Activated CD4-positive, alpha-beta T cell treated with anti-CD3 and anti-CD28 coated beads, Interleukin-2, Interleukin-6, amounts not matched to agents 100 ng/mL and 50 ng/mL, durations not matched to agents 16 hours and 8 hours (primary cell): ENCODE measurements around the gene EAF1.
"Not testable (repeated sequence)": the region's sequence is repeated elsewhere in the genome, so short reads cannot be mapped to it uniquely, and the experiment has no call there.

Experiments
- DNase-seq: peaks from one replicate; pipeline ENCODE4 v3.0.0-alpha.2; 2020

EAF1 gene

GRCh38 chr3:15427182-15427880 lies at the start of gene EAF1, which contains the start of gene METTL6:
EAF1 (plus strand) TSS chr3:15427598; CDS start chr3:15427780, 182 bp downstream.
METTL6 (minus strand) TSS chr3:15427544; CDS start chr3:15426511, 1,033 bp downstream.
- DNase-seq = peak; percentile 91

GRCh38 chr3:15377961-15378791 lies 49.2 kb upstream of the EAF1 start:
- peak; percentile 96 for DNase-seq

- no peak for DNase-seq
Observed at GRCh38 chr3:15380980-15381890, 46.2 kb upstream of the EAF1 start.

- DNase-seq = no peak
Observed at GRCh38 chr3:15382405-15382923, 44.9 kb upstream of the EAF1 start.

GRCh38 chr3:15384510-15385237 lies 42.7 kb upstream of the EAF1 start:
- no peak for DNase-seq

GRCh38 chr3:15385238-15385695 lies 42.1 kb upstream of the EAF1 start:
- DNase-seq = not testable (repeated sequence)

- no peak for DNase-seq
Observed at GRCh38 chr3:15385901-15386653, 41.3 kb upstream of the EAF1 start.

- DNase-seq = not testable (repeated sequence)
Observed at GRCh38 chr3:15386654-15386955, 40.8 kb upstream of the EAF1 start.

- no peak for DNase-seq
Observed at GRCh38 chr3:15387171-15387581, 40.2 kb upstream of the EAF1 start.

GRCh38 chr3:15387735-15388134 lies 39.7 kb upstream of the EAF1 start:
- DNase-seq = no peak

GRCh38 chr3:15388335-15388734 lies 39.1 kb upstream of the EAF1 start:
- not testable (repeated sequence) for DNase-seq

GRCh38 chr3:15390460-15390859 lies 36.9 kb upstream of the EAF1 start:
- DNase-seq = no peak

- DNase-seq = no peak
Observed at GRCh38 chr3:15391007-15391406, 36.4 kb upstream of the EAF1 start.

GRCh38 chr3:15393252-15393651 lies 34.1 kb upstream of the EAF1 start:
- DNase-seq = not testable (repeated sequence)

- DNase-seq = peak; percentile 37
Observed at GRCh38 chr3:15398731-15399133, 28.7 kb upstream of the EAF1 start.

GRCh38 chr3:15399970-15400369 lies 27.4 kb upstream of the EAF1 start:
- no peak for DNase-seq

GRCh38 chr3:15401936-15402335 lies 25.5 kb upstream of the EAF1 start:
- DNase-seq = no peak

GRCh38 chr3:15403495-15403894 lies 23.9 kb upstream of the EAF1 start:
- no peak for DNase-seq

GRCh38 chr3:15403965-15404364 lies 23.4 kb upstream of the EAF1 start:
- no peak for DNase-seq

GRCh38 chr3:15404767-15405166 lies 22.6 kb upstream of the EAF1 start:
- no peak for DNase-seq

- DNase-seq = peak; percentile 49
Observed at GRCh38 chr3:15405448-15406050, 21.8 kb upstream of the EAF1 start.
